Fibroblast of skin of right biceps (primary cell): Measurements from ENCODE around the gene REPIN1.
A peak's percentile ranks its signal among the peaks of the same experiment; 100 is the strongest.

Experiments
- DNase-seq: peaks from one replicate; pipeline ENCODE4 v3.0.0-alpha.2; 2013

REPIN1 gene

DNA sequence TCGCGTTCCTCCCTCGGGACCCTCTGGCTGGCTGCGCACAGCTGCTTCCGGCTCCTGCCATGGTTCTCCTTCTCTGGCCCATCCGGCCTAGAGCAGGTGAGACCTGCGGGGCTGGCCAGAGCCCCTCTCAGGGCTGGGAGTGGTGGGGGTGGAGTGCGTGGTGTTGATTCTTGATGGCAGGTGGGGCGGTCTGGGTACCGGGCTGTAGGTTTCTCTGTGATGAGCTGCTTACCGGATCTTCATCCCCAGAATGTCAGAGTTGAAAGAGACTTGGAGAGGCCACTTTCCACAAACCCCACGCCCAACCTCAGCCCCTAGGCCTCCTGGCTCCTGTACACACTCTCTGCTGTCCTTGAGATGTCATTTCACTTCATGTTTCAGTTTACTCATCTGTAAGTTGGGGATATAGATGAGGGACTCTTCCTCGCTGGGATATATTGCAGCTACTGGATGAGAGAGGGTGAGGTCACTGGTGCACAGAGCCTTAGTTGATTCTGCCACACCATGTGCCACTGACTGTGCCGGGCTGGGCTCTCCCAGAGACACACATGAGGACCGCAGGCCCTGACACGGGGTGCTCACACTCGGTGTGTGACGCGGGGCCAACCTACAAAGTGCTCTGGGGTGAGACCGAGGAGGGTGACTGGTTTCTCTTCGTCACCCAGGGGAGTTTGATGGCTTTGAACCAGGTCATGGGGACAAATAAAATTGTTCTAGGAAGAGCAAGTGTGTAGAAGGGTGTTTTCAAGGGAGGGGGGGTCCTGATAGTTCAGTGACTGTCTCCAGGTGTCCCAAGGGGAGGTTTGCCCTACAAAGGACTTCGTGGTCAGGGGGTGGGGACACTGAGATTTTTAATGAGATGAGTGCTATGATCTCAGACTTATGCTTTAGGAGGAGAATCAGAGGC lies 40.0 kb downstream of the REPIN1 start:
- DNase-seq = no peak

DNA sequence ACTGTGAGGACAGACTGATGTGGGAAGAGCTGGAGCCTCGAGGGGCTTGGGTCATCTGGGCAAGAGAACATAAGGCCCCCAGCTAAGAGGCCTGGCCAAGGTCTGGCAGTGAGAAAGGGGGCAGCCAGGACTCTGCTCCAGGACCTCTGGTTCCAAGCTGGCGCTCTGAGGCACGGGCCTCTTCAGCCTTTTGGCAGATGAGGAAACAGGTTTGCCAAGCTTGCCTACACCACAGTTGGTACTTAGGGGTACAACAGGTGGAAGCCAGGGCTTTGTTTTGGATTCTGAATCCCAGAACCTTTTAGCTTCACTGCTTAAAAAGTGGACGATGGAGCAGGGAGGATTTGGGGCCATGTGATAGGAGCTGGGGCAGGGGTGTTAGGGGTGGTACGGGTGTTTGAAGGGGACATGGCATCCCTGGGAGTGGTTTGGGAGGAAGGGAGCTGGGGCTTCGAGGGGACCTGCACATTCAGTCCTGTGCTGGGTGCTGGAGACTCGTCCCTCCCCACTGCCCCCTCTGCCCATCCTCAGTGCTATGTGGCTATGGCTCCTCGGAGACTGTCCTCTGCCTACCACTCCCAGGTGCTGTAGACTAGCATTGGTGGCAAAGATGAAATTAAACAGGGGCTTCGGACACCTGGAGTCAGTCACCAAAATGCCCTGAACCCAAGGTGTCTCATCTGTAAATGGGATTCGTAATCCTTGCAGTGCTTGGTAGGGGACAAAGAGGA lies 40.8 kb downstream of the REPIN1 start:
- no peak for DNase-seq

DNA sequence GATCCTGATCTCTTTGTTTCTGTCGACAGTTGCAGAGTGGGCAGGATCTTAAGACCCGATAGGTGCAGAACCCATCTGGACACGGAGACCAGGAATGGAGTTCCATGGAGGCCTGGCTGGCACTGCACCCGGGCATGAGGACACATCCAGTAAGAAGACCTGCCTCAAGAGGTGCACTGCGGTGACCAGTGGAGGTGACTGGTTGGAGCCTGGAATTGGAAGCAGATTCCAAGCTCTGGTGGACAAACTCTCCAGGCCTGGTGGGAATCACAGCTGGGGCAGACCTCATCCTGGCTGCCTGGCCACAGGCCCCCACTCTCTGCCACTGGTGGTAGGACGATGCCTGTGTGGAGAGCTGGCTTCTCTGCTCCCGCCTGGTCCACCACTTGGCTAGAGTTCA lies 41.5 kb downstream of the REPIN1 start:
- DNase-seq = no peak

- DNase-seq = no peak
Measured at GRCh38 chr7:150410680-150411346, 42.2 kb downstream of the REPIN1 start.

DNA sequence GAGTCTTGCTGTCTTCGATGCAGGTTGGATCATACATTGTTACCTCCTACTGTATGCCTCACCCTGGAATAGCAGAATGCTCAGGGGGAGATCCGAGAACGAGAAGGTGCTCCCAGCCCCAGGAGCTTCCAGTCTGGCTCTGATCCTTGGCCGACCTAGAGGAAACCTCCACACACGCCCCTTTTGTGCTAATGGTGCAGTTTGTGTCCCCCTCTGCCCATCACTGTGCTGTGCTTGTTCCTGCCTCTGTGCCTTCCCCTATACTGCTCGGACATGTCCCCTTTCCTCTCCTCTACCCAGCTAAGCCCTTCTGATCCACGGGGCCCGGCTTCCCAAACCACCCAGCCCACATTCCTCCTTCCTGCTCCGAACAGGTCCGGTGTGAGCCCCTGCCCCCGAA lies 43.0 kb downstream of the REPIN1 start:
- no peak for DNase-seq

GRCh38 chr7:150412016-150412415 lies 43.4 kb downstream of the REPIN1 start:
- DNase-seq = no peak

GRCh38 chr7:150412518-150413488 lies 44.2 kb downstream of the REPIN1 start:
- no peak for DNase-seq

GRCh38 chr7:150413640-150414081 lies 45.0 kb downstream of the REPIN1 start:
- no peak for DNase-seq

- no peak for DNase-seq
Measured at GRCh38 chr7:150415161-150416153, 46.8 kb downstream of the REPIN1 start.

GRCh38 chr7:150417239-150417638 lies 48.6 kb downstream of the REPIN1 start:
- no peak for DNase-seq

- no peak for DNase-seq
Measured at GRCh38 chr7:150417863-150418262, 49.2 kb downstream of the REPIN1 start.

GRCh38 chr7:150420242-150420641 lies 51.6 kb downstream of the REPIN1 start:
- no peak for DNase-seq

GRCh38 chr7:150420987-150421674 lies 52.5 kb downstream of the REPIN1 start:
- DNase-seq = peak; percentile 66

DNA sequence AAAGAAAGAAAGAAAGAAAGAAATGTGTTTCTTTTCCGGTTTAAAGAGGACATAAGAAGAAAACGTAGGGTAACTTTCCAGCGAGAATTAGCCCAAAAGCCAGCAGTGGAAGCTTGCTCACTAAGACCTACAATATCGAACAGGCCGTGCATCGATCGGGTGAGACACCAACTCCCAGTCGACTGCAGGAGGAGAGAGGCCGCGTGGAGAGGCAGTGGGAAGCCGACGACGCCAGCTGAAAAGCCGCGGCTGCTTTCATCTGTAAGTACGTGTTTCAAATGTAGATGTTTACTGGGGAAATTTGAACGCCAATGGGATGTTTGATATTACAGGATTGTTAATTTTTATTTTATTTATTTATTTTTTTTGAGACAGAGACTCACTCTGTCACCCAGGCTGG lies 53.2 kb downstream of the REPIN1 start:
- no peak for DNase-seq
